Smooth muscle cell of the brain vasculature (primary cell): ENCODE results near the gene COL4A3.
A peak's percentile ranks its signal among the peaks of the same experiment; 100 is the strongest.
"Not testable (repeated sequence)": the region's sequence is repeated elsewhere in the genome, so short reads cannot be mapped to it uniquely, and the experiment has no call there.

Experiments
- DNase-seq: peaks from one replicate; pipeline ENCODE4 v3.0.0-alpha.2; 2012; ENCODE audit warnings: low read depth, low spot score

COL4A3 gene

GRCh38 chr2:227206406-227206805, 42.0 kb downstream of the COL4A3 start:
- no peak for DNase-seq

DNA sequence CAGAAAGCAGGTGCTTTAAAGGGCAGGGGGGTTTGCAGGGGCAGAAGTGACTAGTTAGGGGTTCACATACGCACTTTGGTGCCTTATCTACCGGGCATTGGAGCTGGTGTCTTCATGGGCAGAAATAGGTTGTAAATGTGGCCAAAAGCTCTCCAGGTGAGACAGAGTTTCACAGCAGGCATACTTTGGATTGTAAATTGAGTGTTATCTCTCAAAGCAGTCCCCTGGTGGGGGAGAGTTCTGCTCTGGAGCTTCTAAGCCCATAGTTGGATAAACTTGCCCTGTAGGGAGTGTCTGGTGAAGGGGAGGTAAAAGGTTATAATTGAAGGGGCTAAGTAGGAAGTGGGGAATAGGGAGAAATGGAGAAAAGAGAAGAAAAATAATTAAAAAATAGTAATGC, 43.1 kb downstream of the COL4A3 start:
- no peak for DNase-seq

DNA sequence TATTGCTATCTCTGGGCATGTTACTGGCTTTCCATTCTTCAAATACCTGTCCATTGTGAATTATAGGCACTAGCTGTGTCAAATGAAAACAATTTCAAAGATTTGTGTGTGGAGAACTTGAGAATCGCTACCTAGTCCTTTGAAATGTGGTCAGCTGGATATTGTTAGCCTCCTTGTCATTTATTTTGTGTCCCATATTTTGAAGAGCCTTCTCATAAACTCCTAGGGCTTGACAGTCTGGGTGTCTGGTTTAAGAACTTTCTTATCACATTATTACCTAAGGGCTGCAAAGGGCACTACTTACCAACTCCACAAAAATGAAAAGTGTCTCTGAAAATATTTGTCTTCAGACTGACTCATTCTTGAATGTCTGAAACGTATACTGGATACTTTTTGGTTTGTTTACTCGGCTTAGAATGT, 50.2 kb downstream of the COL4A3 start:
- DNase-seq, result no peak

- no peak for DNase-seq
Observed at GRCh38 chr2:227219312-227220105, 55.1 kb downstream of the COL4A3 start.

GRCh38 chr2:227221120-227221519, 56.7 kb downstream of the COL4A3 start:
- DNase-seq, result no peak

GRCh38 chr2:227222292-227222691, 57.9 kb downstream of the COL4A3 start:
- DNase-seq, result no peak

- DNase-seq, result not testable (repeated sequence)
Observed at GRCh38 chr2:227225641-227226040, 61.2 kb downstream of the COL4A3 start.

DNA sequence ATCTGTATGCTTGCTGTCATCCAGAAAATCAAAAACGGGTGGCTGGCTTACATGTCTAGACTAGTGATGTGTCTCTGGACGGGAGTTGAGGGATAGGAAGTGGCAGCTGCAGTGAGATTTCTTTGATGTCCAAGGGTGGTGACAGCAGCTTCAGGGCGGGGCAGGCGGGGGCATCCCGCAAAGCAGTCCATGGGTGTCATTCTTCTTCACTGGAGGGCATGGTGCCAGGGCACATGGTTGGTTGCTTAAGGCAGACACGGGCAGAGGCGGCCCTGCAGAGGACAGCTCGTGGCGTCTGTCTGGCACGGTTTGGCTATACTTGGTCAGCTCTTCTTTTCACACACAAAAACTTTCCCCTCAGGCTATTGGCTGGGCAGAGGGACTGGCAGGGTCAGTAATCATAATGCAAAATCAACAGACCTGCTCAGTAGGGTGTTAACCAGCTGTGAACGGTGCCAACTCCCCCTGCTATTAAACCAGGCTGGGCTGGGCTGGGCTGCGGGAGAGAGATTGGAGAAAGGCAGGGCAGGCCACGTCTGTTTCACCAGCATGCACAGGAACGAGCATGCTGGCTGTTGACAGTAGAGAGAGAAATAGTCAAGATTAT, 63.7 kb downstream of the COL4A3 start:
- no peak for DNase-seq

- DNase-seq, result no peak
Observed at GRCh38 chr2:227230151-227230550, 65.7 kb downstream of the COL4A3 start.

- DNase-seq, result no peak
Observed at GRCh38 chr2:227234429-227234828, 70.0 kb downstream of the COL4A3 start.

- DNase-seq, result no peak
Observed at GRCh38 chr2:227237786-227238185, 73.4 kb downstream of the COL4A3 start.

DNA sequence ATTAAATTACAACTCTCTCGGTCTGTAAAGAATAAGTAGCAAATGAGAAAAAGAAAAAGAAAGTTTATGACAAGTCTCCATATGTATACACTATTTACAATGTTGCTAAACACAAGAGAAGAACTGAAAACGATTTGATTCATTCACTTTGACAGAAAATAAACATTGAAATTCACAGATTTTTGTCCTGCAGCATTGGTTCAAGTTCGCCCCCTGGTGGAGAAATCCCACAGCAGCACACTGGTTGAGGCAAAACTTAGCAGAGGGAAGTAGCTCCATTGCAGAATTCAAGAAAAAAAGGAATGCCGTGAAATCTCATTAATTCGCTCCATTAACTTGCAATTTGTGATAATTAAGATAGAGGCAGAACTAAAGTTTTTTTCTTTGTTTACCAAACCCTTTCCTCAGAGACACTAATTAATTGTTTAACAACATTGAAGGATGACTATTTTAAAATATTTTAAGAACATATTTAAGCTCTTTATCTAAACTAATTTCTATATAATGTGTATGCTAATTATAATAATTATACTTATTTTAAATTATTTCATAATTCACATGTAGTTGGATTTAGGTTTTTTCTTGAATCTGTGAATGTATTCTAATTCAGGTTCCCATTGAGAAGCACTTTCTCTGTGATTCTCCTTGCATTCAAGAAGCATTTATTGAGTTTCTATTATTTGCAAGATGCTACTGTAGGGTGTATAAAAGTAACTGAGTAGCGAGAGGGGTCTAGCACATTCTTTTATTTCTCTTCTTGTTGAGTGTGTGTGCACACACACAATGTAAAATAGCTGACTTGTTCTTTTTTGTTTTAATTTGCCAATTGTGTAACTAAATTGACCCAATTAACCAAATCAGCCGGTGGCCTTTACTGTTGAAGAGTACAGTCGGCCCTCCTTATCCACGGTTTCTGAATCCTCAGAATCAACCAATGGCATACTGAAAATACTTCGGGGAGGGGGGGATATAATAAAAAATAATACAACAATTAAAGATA, 74.1 kb downstream of the COL4A3 start:
- peak; percentile 39 for DNase-seq

DNA sequence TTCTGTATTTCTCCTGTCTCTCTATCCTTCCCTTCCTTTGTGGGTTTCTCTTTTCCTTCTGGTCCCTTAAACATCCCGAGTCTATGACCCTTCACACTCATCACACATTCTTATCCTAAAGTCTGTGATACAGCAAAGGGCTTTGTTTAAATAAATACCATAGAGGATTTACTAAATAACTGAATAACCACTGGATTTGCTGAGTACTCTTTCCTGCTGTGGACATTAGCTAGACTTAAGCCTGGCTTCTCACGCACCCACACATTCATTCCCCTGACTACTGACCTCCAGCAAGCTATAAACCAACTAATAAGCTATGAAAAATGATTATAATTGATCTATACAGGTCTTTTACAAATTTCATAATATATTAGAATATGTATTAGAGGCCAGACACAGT, 76.6 kb downstream of the COL4A3 start:
- no peak for DNase-seq

DNA sequence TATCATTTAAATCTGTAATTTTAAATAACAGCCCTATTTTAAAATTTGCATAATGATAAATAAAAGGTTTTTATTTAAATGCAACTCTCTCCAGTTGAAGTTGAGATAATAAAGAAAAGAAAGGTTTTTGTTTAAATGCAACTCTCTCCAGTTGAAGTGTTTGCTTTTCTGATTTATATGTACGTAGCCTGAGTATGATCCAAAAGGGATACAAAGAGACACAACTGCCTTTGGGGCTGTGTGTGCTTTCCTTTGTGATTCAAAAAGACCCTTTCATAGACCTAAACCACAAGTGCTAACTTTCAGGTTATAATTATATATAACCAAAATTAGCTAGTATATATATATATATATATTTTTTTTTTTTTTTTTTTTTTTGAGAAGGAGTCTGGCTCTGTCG, 84.5 kb downstream of the COL4A3 start:
- no peak for DNase-seq

DNA sequence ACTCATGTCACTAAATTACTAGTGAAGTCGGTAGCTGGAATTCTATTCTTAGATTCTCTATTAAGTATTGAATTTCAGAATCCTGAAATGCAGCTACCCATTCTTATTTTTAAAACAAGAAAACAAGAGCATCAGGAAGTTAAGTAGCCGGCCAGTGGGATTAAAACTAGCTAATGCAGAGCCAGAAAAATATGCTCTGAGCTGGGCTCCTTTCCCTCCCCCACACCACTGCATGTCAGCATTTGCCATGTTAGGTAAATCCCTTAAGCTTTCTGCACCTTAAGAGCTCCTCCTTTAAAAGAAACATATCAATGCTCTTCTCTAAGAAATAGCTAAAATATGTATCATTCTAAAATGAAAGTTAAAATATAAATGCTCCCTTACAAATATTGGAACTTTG, 88.4 kb downstream of the COL4A3 start:
- DNase-seq, result no peak

DNA sequence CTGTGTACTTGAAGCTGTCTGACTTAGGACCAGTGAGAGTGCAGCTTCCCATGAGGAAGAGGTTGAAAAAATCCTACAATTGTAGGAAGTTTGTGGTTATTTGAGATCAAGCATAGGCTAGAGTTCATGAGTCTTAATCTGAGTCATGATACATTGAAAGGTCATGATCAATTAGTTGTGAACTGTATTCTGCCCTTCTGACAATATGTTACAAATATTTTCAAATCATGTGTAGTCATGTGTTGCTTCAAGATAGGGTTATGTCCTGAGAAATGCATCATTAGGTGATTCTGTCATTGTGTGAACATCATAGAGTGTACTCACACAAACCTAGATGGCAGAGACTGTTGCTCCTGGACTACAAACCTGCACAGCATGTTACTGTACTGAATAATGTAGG, 92.2 kb downstream of the COL4A3 start:
- no peak for DNase-seq

GRCh38 chr2:227257820-227258219, 93.4 kb downstream of the COL4A3 start:
- DNase-seq, result no peak

GRCh38 chr2:227260041-227260440, 95.6 kb downstream of the COL4A3 start:
- no peak for DNase-seq

DNA sequence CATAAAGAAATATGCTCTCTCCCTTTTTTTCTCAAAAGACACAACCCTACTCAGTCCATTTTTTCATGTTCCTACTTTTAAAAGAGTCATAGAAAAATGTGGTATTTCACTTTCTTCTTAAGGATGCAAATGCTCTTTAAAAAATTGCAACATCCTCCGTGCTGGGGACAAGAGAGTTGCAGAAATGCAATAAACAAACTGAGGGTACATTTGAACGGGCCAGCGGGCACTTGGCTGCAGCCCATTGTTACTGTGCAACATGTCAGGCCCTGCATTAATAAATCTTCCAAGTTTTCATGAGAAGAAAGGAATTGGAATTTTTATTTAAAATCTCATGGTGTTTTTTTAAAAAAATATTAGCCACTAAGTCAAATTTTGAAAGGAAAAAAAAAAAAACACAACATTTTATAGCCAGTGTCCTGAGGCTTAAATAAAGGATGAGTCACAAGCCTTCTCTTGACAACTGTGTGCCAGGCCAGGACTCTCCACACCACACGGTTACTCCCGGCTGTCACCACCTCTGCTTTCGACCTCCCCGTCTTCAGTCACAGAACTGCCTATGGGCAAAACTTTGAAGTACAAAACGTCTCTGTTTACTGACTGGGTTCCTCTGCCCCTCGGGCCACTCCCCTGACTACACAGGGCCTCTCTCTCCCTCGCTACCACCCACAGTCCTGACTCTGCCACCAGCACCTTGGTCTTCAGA, 103.1 kb downstream of the COL4A3 start:
- DNase-seq, result no peak

GRCh38 chr2:227280895-227281294, 116.5 kb downstream of the COL4A3 start:
- no peak for DNase-seq

DNA sequence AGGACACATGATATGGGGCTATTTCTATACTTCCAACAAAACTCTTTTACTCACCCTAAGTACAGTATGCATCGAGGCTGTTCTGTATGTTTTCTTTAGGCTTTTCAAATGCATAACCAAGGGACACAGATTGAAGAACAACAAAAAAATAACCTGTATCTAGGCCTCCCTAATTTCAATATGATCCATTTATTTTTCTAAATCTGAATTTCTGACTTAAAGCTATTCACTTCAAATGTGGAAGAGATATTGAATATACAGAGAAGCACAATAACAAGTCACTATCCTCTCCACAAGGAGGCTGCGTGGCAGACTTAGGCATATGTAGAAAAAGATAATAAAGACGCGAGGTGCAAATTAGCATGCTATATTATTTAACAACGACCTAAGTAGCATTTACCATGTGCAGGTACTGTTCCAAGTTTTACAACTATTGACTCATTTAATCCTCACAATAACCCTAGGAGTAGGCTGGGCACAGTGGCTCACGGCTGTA, 121.4 kb downstream of the COL4A3 start:
- DNase-seq, result no peak
